ENCODE data around the gene ACSBG1.

The ACSBG1 gene

GRCh38 chr15:78224023-78224411 is 10.3 kb downstream of the ACSBG1 start:
- TF ChIP-seq CTCF (IDR thresholded peaks at IDR 0.05; ENCODE audit: insufficient read depth, low read length) (no peak), GABPA (IDR thresholded peaks at IDR 0.05; ENCODE audit: low read depth) (no peak), POLR2AphosphoS5 (IDR thresholded peaks at IDR 0.05; ENCODE audit: low read depth) (no peak), SPI1 (IDR thresholded peaks at IDR 0.05; ENCODE audit: borderline replicate concordance, low read depth) (no peak)
- TF ChIP-seq, protein P1, sequence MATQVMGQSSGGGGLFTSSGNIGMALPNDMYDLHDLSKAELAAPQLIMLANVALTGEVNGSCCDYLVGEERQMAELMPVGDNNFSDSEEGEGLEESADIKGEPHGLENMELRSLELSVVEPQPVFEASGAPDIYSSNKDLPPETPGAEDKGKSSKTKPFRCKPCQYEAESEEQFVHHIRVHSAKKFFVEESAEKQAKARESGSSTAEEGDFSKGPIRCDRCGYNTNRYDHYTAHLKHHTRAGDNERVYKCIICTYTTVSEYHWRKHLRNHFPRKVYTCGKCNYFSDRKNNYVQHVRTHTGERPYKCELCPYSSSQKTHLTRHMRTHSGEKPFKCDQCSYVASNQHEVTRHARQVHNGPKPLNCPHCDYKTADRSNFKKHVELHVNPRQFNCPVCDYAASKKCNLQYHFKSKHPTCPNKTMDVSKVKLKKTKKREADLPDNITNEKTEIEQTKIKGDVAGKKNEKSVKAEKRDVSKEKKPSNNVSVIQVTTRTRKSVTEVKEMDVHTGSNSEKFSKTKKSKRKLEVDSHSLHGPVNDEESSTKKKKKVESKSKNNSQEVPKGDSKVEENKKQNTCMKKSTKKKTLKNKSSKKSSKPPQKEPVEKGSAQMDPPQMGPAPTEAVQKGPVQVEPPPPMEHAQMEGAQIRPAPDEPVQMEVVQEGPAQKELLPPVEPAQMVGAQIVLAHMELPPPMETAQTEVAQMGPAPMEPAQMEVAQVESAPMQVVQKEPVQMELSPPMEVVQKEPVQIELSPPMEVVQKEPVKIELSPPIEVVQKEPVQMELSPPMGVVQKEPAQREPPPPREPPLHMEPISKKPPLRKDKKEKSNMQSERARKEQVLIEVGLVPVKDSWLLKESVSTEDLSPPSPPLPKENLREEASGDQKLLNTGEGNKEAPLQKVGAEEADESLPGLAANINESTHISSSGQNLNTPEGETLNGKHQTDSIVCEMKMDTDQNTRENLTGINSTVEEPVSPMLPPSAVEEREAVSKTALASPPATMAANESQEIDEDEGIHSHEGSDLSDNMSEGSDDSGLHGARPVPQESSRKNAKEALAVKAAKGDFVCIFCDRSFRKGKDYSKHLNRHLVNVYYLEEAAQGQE (IDR thresholded peaks at IDR 0.05; ENCODE audit: insufficient replicate concordance, low read depth): no peak
- no peak overlapping the region for H3K27ac ChIP-seq (replicated peaks)
- DNase-seq (ENCODE audit: low read depth in 1 of 2, low spot score in 1 of 2): no peak
- no peak overlapping the region for H3K4me3 ChIP-seq (replicated peaks; ENCODE audit: insufficient read depth, low read length)
- no peaks in the 10 kb centered on the region for H3K27me3 ChIP-seq (ENCODE audit: insufficient read depth, poor library complexity, severe bottlenecking)

DNA sequence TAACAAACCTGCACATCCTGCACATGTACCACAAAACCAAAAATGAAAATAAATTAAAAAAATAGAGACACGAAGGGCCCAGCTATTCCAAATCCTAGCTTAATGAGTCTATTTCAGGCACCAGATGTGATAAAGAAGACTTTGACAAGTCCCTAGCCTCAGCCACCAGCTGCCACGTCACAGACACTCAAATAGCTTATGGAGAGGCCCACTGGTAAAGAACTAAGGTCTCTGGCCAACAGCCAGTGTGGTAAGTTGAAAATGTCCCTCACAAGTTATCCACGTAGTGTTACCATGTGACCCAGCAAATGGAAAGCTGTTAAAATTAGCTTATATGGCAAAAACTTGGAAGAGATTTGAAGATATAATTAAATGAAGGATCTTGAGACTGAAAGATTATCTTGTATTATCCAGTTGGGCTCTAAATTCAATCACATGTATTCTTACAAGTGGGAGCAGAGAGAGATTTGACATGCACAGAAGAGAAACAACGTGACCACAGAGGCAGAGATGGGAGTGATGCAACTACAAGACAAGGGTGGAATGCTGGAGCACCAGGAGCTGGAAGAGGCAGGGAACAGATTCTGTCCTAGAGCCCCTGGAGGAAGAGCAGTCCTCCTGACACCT is 10.9 kb downstream of the ACSBG1 start:
- TF ChIP-seq, protein P1 (IDR thresholded peaks at IDR 0.05; ENCODE audit: insufficient replicate concordance, low read depth): no peak
- TF ChIP-seq GABPA (IDR thresholded peaks at IDR 0.05; ENCODE audit: low read depth): no peak
- no peak for TF ChIP-seq SPI1 (IDR thresholded peaks at IDR 0.05; ENCODE audit: borderline replicate concordance, low read depth)
- TF ChIP-seq POLR2AphosphoS5 (IDR thresholded peaks at IDR 0.05; ENCODE audit: low read depth): no peak
- TF ChIP-seq CTCF (IDR thresholded peaks at IDR 0.05; ENCODE audit: insufficient read depth, low read length): no peak

GRCh38 chr15:78222745-78223395 is 11.5 kb downstream of the ACSBG1 start:
- Histone ChIP-seq H3K27ac (replicated peaks) (no peak overlapping the region), H3K27me3 (ENCODE audit: insufficient read depth, poor library complexity, severe bottlenecking) (no peaks in the 10 kb centered on the region), H3K4me3 (replicated peaks; ENCODE audit: insufficient read depth, low read length) (no peak overlapping the region)
- TF ChIP-seq GABPA (IDR thresholded peaks at IDR 0.05; ENCODE audit: low read depth) (no peak), SPI1 (IDR thresholded peaks at IDR 0.05; ENCODE audit: borderline replicate concordance, low read depth) (no peak), CTCF (IDR thresholded peaks at IDR 0.05; ENCODE audit: insufficient read depth, low read length) (no peak), POLR2AphosphoS5 (IDR thresholded peaks at IDR 0.05; ENCODE audit: low read depth) (no peak)
- TF ChIP-seq, protein P1 (IDR thresholded peaks at IDR 0.05; ENCODE audit: insufficient replicate concordance, low read depth): no peak
- DNase-seq (ENCODE audit: low read depth in 1 of 2, low spot score in 1 of 2): no peak

More for the DNA sequence above, 10.9 kb downstream of the ACSBG1 start:
- no peak for DNase-seq (ENCODE audit: low read depth in 1 of 2, low spot score in 1 of 2)
- Histone ChIP-seq H3K27me3 (ENCODE audit: insufficient read depth, poor library complexity, severe bottlenecking) (no peaks in the 10 kb centered on the region), H3K27ac (replicated peaks) (no peak overlapping the region), H3K4me3 (replicated peaks; ENCODE audit: insufficient read depth, low read length) (no peak overlapping the region)

Measured in HL-60 (cell line).